GM10266 (cell line): Measurements from ENCODE around the gene BRD7.

Experiments
- DNase-seq: peaks from one replicate; pipeline ENCODE4 v3.0.0; 2012; ENCODE audit errors: extremely low spot score
- CTCF ChIP-seq: IDR thresholded peaks from 2 replicates; pipeline ENCODE4 v1.5.1; 2012; ENCODE audit warnings: mild to moderate bottlenecking, low read depth; ENCODE audit not compliant: control insufficient read depth, insufficient read depth; ENCODE audit errors: missing control alignments

The BRD7 gene

GRCh38 chr16:50336884-50337283 is 31.9 kb downstream of the BRD7 start:
- TF ChIP-seq CTCF = no peak
- DNase-seq = no peak

- DNase-seq = no peak
- no peak for TF ChIP-seq CTCF
Measured at GRCh38 chr16:50335196-50335958, 33.4 kb downstream of the BRD7 start.

GRCh38 chr16:50334106-50334975 is 34.4 kb downstream of the BRD7 start:
- no peak for DNase-seq
- no peak for TF ChIP-seq CTCF

- no peak for TF ChIP-seq CTCF
- DNase-seq = no peak
Measured at GRCh38 chr16:50332599-50332998, 36.2 kb downstream of the BRD7 start.

- no peak for DNase-seq
- TF ChIP-seq CTCF = no peak
Measured at GRCh38 chr16:50331570-50331969, 37.2 kb downstream of the BRD7 start.

- TF ChIP-seq CTCF = no peak
- DNase-seq = no peak
Measured at GRCh38 chr16:50329446-50330189, 39.2 kb downstream of the BRD7 start.
